CD4-positive, alpha-beta T cell treated with Interferon gamma for 1 hour (primary cell): Measurements from ENCODE around the gene TUBB2A.
"Not testable (repeated sequence)": the region's sequence is repeated elsewhere in the genome, so short reads cannot be mapped to it uniquely, and the experiment has no call there.

Source experiments
- DNase-seq: peaks from one replicate; pipeline ENCODE4 v3.0.0-alpha.2; 2020

The TUBB2A gene

DNA sequence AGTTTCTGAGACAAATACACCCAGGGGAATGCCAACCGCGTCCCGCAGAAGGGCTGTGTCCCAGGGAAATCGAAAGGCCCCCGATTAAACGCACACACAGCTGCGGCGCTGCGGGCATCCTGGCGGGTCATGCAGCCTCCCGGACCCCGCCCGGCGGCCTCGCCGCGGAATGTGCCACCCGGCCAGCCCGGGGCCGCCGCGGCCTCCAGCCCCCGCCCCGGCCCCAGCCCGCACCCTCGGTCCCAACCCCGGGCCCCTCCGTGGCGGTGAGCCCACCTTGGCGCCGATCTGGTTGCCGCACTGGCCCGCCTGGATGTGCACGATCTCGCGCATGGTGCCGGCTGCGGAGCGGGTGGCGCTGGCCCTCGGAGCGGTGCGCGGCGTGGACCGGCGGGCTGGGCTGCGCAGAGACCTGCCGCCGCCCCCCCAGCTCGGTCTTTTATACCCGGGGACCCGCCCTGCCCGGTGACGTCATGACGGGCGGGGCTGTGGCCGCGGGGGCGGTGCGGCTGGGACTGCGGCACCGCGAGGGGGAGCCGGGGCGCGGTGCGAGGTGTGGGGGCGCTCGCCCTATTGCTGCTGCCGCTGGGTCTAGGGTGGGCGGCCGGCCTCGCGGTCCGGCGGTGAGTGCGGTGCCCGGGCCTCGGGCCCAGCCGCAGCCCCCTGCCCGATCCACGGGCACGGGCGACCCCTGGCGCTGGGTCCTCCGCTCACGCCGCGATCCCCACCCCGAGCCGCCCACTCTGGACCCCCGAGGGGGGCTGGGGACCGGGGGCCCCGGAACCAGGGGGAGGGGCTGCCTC is at the start of gene TUBB2A:
TSS of gene TUBB2A (minus strand) at position 414 of the 803 bp plus-strand sequence. CDS start at position 333, 81 bp downstream.
- DNase-seq = peak; percentile 85

DNA sequence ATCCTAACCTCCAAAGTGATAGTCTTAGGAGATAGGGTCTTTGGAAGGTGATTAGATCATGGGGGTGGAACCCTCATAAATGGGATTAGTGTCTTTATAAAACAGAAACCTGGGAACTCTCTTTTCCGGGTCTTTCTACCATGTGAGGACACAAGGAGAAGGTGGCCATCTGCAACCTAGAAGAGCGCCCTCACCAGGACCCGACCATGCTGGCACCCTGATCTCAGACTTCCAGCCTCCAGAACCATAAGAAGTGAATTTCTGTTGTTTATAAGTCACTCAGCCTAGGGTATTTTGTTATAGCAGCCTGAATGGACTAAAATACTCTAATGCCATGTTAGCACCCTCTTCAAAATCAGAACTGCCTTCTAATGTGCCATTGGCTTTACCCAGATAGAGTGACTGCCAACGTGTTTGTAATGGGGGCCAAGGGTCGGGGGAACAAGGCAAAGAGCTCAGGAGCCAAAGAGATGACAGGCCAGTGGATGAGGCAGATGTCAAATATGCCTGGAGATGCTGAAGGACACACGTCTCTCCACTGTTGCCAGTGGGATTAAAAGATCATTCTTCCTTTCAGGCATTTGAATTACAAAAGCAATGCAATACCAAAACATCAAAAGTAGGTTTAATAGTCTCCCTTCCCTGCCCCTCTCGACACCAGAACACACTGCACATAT is 49.1 kb upstream of the TUBB2A start:
- DNase-seq = no peak

DNA sequence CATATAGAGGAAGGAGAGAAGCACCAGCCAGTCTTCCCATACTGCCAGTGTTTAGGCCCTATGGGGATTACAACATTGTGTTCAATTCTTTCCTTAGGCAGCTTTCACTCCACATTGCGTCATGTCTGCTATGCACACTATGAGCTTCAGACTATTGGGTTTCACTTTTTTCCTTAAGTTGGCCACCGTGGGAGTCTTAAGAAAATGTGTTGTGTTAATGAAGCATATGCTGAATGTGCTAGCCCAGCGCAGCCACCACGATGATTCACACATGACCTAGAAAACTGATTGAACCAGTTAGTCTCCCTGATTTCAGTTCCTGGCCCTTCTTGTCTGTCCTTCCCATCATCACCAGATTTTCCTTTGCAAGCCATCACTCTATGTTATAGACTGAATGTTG is 48.6 kb upstream of the TUBB2A start:
- DNase-seq = no peak

DNA sequence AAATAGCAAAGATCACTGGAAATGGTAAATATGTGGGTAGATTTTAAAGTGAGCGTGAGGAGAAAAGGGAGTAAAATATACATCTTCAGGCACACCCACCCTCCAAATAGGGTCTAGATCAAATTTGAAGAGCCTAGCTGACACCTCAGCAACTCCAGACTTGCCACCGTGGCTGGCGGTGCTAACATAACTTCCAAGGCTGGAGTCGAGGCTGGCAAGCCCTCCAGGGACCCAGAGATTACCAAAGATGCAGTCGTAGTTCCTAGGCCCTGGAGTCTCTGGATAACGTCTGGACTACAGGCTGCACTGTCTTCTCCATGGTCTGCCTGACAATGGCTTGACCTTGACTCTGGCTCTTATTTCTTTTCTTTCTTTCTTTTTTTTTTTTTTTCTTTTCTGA is 47.6 kb upstream of the TUBB2A start:
- DNase-seq = no peak

DNA sequence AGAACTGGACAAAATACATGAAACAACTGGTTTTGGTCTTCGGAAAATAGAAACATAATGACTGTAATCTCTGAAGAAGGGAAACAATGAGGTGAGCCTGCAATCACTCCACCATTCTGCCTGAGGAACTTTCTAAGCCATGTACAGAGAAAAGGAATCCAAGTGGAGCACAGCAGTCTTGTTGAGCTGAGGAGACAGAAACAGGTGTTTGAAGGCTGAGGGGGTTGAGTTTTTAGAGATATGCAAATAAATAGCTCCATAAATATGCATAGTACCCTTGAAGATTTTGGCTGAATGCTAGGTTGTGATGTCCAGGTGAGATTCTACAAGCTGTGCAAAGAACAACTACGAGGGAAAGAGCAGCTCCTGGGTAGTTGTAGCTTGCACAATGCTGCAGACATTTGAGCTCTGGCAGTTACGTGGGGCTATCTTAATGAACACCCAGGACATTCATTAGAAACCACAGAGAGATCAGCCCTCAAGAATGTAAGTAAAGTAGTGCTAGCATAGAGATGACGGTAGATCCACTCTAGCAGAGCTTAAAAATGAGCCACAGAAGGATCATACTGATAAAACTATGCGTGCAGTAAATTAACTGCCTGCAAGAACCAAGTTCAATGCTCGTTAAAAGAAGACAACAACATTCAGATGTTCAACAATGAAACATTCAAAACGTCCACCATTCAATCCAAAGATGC is 45.8 kb upstream of the TUBB2A start:
- DNase-seq = no peak

DNA sequence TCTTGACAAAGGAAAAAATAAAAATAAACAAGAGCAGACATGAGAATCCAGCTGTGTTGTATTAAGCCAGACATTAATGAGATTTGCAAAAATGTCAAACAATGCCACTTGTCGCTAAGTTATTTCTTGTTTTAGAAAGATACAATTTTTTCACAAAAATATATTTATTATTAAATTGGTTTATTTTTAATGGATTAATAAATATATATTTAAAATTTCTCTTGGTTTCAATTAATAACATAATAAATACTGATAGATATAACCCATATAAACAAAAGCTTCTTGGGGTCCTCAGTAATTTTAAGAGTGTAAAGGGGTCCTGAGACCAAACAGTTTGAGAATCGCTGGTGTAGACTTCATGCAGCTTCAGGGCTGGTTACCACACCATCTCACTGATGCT is 44.0 kb upstream of the TUBB2A start:
- no peak for DNase-seq

DNA sequence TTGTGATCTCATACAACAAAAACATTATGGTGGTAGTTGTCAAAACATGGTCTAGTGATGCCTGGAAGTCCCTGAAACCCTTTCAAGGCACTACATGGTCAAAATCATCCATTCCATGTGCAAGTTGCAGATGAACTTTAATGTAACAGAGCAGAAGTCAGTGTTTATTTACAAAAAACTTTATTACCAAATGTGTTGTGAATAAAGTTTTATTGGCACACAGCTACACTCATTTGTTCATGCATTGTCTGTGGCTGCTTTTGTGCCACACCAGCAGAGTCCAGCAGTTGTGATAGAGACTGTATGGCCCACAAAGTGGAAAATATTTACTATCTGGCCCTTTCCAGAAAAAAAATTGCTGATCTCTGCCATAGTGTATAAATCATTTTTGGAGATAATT is 43.3 kb upstream of the TUBB2A start:
- no peak for DNase-seq

DNA sequence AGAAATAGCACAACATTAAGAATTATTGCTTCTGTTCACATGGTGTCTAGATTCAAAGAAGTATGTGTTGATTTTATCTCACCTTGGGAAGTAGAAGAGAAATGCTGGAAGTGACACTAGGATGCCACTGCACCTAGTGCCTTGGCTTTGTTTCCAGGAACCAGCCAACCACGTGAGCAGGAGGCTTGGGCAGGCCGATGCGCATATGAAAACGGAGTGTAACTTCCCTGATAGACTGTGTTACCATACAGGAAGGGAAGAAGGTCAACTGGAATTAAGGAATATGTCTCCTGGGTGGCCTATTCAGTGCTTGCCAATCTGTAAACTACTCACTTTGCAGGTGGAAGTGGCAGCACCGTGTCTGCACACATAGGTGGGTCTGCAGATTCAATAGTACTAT is 42.0 kb upstream of the TUBB2A start:
- no peak for DNase-seq

DNA sequence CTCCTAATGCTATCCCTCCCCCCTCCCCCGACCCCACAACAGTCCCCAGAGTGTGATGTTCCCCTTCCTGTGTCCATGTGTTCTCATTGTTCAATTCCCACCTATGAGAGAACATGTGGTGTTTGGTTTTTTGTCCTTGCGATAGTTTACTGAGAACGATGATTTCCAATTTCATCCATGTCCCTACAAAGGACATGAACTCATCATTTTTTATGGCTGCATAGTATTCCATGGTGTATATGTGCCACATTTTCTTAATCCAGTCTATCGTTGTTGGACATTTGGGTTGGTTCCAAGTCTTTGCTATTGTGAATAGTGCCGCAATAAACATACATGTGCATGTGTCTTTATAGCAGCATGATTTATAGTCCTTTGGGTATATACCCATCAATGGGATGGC is 40.4 kb upstream of the TUBB2A start:
- DNase-seq = not testable (repeated sequence)

DNA sequence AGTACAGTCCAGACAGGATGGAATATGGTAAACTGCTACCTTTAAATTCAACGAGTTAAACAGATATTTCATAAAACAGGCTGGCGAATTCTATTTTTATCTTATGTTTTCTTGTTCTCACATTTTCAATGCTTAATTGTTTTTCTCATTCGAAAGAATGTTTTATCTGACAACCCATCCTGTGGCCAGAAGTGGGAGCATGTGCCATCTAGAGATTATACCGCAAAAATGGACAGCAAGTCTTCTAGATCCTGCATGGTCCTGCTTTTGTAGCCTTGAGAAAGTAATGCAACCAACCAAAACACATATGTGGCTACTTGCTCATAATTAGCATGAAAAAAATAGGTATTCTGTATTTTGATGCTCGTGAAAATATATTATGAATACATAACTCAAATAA is 39.4 kb upstream of the TUBB2A start:
- no peak for DNase-seq

DNA sequence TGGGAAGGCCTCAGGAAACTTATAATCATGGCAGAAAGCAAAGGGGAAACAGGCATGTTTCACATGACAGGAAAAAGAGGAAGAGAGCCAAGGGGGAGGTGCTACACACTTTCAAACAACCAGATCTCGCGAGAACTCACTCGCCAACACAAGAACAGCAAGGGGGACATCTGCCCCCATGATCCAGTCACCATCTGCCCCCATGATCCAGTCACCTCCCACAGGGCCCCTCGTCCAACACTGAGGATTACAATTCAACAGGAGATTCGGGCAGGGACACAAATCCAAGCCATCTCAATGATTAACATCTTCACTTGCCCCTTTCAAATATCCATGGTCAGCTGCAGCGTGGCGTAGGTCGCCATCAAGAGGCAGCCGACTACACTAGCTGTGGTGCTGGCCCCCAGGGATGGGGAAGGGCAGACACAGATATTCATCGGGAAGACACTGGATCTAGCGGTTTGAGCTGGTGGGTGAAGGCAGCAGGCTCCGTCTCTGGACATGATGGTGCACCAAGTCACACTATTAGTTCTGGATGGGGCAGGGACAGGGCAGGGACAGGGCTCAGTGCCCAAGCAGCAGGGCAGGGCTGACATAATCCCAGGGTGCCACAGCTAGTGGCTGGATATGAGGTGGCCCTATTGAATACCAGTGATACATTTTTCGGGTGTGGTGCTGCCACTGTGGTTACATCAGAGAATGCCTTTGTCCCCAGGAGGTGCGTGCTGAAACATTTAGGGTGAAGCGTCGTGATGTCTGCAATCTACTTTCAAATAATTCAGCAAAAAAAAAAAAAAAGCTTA is 38.6 kb upstream of the TUBB2A start:
- no peak for DNase-seq

DNA sequence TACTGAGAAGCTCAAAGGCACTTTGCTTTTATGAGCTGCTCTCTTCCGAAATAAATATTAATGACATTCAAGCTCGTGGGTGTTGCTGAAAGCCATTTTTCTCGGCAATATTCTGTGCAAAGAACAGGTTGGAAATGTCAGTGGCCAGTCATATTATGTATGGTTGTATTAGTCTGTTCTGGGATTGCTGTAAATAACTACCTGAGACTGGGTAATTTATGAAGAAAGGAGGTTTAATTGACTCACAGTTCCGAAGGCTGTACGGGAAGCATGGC is 38.0 kb upstream of the TUBB2A start:
- DNase-seq = no peak

DNA sequence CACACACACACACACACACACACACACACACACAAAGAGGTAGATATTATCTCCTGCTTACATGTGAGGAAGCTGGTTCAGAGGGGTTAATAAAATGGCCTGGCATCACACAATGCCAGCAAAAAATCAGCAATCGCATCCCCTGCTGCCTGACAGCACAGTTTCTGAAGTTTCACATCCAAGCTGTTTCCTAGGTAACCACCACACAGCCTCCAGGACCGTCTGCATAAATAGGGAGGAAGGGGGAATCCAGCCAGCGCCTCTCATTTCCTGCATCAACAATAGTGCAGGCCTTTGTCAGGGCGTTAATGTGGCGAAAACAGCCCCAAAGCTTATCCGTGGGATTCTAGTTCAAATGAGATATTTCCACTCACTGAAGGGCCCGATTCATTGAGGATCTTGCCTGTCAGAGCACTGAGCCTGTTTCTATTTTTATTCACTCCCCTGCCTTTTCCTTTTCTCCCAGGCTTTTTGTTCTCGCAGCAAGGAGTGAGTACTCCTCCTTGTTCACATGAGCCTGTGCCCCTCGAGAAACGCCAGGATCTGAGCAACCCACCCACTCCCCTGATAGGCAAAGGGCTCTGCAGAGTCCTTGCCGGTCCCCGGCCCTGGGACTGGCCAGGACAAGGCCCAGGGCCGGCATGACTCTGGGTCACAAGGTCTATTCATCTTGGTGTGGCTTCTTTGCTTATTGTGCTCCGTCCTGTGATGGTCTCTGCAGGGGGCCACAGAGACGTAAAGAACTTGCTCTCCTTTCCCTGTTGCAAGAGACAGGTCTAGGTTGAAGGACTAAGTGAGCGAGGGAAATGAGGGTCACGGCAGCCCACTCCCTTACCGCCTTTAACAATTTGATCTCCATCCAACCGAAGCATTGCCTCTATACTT is 37.4 kb upstream of the TUBB2A start:
- DNase-seq = no peak

DNA sequence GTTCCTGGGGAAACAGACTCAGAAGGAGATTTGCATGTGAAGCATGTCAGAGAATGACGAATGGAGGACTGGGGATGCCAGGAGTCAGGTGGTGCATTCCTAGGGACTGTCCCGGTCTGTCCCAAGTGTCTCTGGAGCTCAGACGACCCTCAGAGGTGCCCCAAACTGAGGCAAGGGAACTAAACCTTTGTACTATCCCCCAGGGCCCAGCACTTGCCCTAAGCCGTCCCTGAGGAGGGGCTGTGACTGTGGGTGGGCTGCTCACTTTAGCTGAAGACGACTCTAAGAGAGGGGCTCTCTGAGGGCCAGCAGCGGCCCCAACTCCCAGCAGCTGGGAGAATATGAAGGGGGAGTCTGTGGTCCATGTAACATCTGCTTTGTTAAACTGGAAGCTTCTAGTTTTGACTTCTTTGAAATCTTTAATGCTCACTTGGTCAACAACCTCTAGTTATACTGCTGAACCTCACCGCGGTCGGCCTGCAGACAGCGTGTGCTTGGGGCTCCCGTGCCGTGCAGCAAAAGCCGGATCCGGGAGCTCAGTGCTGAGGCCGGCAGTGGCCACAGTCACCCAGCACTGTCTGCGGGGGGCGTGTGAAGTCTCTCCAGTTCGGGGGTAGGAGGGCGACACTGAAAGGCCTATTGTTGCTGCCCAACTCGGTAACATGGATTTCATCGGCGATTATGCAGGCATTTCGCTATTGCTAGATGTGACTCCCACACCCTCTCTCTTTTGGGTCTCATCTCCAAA is 35.9 kb upstream of the TUBB2A start:
- no peak for DNase-seq

DNA sequence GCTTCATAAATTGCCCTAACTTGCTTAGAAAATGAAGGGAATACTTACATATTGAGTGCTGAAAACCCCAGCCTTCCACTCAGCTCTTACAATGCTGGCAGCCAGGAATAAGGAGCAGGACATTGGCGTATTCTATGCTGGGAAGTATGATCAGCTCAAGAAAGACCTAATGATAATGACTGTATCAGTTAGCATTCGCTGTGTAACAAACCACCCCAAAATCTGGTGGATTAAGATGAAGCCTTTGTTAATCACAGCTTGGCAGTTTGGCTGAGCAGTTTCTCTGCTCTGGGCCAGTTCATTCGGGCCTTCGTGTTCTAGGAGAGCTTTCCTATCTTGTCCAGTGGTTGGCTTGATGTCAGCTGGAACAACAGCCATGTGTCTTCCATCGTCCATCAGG is 33.4 kb upstream of the TUBB2A start:
- DNase-seq = no peak

DNA sequence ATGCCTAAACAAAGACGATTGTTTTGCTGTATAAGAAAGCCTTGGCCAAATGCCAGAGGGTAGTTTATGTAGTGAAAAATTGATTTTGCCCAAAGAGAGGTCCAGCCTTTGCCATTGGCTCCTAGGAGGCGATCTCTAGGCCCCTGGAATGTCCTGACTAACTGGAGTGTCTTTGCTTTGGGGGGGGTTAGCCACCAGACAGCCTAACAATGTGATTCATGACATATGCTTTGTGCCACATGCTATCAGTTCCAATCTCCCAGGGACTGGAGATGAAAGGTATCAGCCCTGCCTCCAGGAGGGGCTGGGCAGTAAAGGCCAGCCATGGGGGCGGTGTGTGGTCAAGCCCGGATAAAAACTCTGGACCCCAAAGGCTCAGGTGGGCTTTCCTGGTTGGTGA is 32.7 kb upstream of the TUBB2A start:
- no peak for DNase-seq

DNA sequence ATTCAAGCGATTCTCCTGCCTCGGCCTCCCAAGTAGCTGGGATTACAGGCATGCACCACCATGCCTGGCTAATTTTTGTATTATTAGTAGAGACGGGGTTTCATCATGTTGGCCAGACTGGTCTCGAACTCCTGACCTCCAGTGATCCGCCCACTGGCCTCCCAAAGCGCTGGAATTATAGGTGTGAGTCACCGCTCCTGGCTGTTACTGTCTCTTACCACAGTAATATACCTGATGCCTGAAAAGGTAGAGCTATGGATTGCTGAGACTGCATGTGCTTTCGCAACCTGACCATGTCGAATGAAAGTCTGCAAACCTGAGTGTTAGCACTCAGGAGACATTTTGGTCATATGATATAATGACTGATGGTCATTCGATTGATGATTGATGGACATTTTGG is 31.8 kb upstream of the TUBB2A start:
- not testable (repeated sequence) for DNase-seq

DNA sequence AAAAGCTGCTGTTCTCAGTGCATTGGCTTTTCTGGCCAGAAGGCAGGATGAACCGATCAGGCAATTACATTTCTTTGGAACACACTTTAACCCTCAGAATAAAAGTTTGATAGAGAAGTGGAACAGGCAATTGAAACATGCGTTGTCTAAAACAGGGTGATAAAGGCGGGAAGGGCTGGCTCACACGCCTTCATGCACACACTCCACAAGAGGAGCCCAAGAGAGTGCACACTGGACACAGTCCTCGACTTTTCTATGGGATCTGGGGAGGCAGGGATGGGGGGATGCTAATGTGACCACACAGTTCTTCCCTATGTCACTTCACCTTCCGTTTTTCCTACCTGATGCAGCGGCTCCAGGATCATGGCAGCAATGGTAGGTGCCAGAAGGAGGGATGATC is 30.9 kb upstream of the TUBB2A start:
- DNase-seq = no peak

DNA sequence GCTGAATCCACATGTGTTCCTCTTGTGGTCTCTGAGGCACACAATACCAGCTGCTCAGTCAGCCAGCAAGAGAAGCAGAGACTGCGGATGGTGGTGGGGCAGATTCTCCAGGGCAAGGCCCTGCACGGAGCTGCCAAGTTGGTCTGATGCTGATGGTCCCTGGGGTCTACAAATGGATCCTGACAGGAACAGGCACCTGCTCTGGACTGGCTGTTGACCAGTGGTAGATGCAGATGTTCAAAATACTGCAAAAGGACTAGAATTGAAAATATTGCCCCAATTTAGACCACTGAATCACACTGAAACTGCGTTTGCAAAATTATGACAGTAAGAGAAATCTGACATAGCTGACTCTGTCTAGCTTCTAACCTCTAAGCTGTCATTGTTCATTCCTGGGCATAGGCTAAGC is 29.6 kb upstream of the TUBB2A start:
- no peak for DNase-seq

DNA sequence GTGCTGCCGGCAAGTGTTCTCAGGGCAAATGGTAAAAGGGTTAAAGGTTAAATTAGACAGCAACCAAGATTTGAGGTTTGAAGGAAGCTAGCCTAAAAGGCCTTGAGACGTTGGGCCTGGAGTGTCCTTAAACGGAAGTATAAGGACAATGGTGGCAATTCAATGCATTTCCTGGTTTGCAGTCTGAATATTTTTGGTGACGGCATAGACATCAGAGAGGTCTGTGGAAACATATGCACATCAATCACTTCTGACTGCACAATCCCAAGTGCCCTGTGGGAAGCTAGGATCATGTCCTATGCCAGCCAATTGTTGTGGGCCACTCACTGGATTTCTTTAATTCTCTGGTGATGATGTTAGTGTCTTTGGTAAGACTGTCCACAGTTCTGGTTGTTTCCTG is 25.7 kb upstream of the TUBB2A start:
- no peak for DNase-seq

DNA sequence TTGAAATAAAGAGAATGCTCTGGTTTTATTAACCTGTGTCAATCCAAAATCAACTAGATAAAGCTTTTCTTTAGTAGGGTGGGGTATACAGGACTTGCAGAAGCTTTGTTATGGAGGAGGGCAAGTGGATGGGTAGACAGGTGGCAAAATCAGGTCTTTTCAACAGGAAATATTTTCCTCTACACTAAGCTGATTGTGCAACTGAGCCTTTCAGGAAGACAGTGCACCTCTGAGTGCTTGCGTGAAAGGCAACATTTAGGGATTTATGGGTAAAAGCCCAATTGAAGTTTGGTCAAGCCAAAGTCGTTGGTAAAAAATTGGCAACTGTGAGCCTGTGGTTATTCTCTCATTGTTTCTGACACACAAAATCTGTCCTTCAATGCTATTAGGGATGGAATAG is 23.8 kb upstream of the TUBB2A start:
- DNase-seq = no peak

DNA sequence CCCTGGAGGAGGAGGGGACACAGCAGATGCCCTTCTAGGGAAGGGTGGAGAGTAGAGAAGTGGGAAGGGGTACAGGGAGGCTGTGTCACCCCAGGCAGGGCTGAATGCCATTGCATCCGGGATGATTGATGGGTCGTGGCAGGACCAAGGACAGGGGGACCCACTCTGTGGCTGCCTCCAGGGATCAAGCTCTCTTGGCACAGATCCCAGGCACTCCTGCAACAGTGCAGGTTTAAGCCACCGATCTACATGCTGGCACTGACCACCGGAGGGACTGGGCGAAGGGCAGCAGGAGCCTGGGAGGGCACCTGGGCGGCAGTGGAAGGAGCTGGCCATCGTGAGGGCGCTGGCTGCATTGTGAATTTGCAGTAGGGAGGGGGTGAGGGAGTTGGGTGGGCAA is 22.6 kb upstream of the TUBB2A start:
- not testable (repeated sequence) for DNase-seq
